Measurements from ENCODE around the gene DMRT2. TPM values are rescaled to one million over a fixed set of nuclear protein-coding genes. Genes with fewer than 3 reads are reported as not detected.
A peak's percentile ranks its signal among the peaks of the same experiment; 100 is the strongest.

Gene DMRT2
- total RNA-seq, 1 experiment from 2014 or later, result not detected

DNA sequence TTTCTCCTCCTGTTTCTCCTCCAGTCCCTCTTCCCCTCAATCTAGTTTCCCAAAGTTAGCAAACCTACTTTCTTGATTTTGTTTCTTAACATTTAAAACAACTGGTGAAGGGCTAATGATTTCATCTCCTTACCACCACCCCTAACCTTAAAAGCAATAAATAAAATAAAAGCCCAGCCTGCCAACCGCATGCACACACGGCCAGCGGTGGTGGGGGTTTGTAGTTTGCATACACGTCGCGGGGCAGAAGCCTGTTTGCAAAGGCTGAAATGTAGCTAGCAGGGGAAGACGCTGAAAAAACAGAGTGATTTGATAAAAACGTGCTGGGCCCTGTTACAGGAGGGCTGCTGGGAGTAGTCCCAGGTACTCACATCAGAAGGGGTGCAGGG is 1.9 kb upstream of the DMRT2 start:
- H3K79me1 ChIP-seq (ENCODE audit: insufficient read depth, low read depth, low read length, poor library complexity, severe bottlenecking), result no peaks in the 10 kb centered on the region
- no peak overlapping the region for H3K4me2 ChIP-seq (ENCODE audit: insufficient read depth, insufficient read length, low read length)
- no peaks in the 10 kb centered on the region for H3K79me2 ChIP-seq (ENCODE audit: insufficient read depth, low read length)
- Mint-ChIP-seq H3K4me1 (peaks cover 16 to 57% of the 10 kb centered on the region in 2 experiments), H3K36me3 (ENCODE audit: insufficient read depth in 1 of 3, low read depth in 3 of 3) (peaks cover 0 to 3% (median 0%) of the 10 kb centered on the region in 3 experiments; a peak in 2 of 7 replicates), H3K9me3 (peaks cover 9 to 29% of the 10 kb centered on the region in 2 experiments), H3K27ac (no peak overlapping the region), H3K4me3 (peak overlapping the region in 1 of 2 experiments; percentile 66; a peak in 1 of 5 replicates), H3K27me3 (ENCODE audit: low read depth) (peaks cover 98% of the 10 kb centered on the region)
- DNase-seq, result no peak
- H3K9me3 ChIP-seq (ENCODE audit: control insufficient read depth, low read depth, low read length), result no peaks in the 10 kb centered on the region
- no peak overlapping the region for H4K5ac ChIP-seq (ENCODE audit: insufficient read length, low read depth, low read length)
- H3K27me3 ChIP-seq (ENCODE audit: insufficient read depth, low read length), result peaks cover 83% of the 10 kb centered on the region
- no peak overlapping the region for H2AK5ac ChIP-seq (ENCODE audit: insufficient read length, low read length)
- TF ChIP-seq, protein P1, sequence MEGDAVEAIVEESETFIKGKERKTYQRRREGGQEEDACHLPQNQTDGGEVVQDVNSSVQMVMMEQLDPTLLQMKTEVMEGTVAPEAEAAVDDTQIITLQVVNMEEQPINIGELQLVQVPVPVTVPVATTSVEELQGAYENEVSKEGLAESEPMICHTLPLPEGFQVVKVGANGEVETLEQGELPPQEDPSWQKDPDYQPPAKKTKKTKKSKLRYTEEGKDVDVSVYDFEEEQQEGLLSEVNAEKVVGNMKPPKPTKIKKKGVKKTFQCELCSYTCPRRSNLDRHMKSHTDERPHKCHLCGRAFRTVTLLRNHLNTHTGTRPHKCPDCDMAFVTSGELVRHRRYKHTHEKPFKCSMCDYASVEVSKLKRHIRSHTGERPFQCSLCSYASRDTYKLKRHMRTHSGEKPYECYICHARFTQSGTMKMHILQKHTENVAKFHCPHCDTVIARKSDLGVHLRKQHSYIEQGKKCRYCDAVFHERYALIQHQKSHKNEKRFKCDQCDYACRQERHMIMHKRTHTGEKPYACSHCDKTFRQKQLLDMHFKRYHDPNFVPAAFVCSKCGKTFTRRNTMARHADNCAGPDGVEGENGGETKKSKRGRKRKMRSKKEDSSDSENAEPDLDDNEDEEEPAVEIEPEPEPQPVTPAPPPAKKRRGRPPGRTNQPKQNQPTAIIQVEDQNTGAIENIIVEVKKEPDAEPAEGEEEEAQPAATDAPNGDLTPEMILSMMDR (conservative IDR thresholded peaks at IDR 0.05), result no peak
- H3K23ac ChIP-seq (ENCODE audit: insufficient read length, low read depth, low read length), result no peak overlapping the region
- H3K18ac ChIP-seq (ENCODE audit: insufficient read length, low read depth, low read length), result no peak overlapping the region
- WGBS (ENCODE audit: extremely low coverage, insufficient read length, low lambda C conversion rate), result no CpG with 5 or more reads among the region's 8 CpGs
- no peak overlapping the region for H3T11ph ChIP-seq (ENCODE audit: low read length)
- H2AFZ ChIP-seq (ENCODE audit: low read length), result no peak overlapping the region
- no peak overlapping the region for H4K91ac ChIP-seq (ENCODE audit: insufficient read length, low read depth, low read length)
- no peaks in the 10 kb centered on the region for H3K4me1 ChIP-seq (ENCODE audit: insufficient read depth, low read length)
- H2BK12ac ChIP-seq (ENCODE audit: insufficient read length, low read depth, low read length), result no peak overlapping the region
- no peak overlapping the region for H3K27ac ChIP-seq (ENCODE audit: insufficient read length, low read depth, low read length)
- H2BK5ac ChIP-seq (ENCODE audit: insufficient read length, low read length), result no peak overlapping the region
- no peak overlapping the region for H3K4ac ChIP-seq (ENCODE audit: low read depth, low read length)
- no peaks in the 10 kb centered on the region for H3K23me2 ChIP-seq (ENCODE audit: insufficient read length, low read depth, low read length, poor library complexity, severe bottlenecking)
- no peak overlapping the region for H2BK20ac ChIP-seq (ENCODE audit: low read depth, low read length, poor library complexity, severe bottlenecking)
- no peak overlapping the region for H3K9ac ChIP-seq (ENCODE audit: extremely low read depth, insufficient read length, low read length)
- no peaks in the 10 kb centered on the region for H4K20me1 ChIP-seq (ENCODE audit: control insufficient read depth, insufficient read depth, insufficient read length)
- no peak overlapping the region for H3K56ac ChIP-seq (ENCODE audit: insufficient read length, low read depth, low read length)
- H2BK15ac ChIP-seq (ENCODE audit: low read depth, low read length), result no peak overlapping the region
- H3K14ac ChIP-seq (ENCODE audit: insufficient read depth, low read length), result no peak overlapping the region
- no peak overlapping the region for H2BK120ac ChIP-seq (ENCODE audit: low read depth, low read length, poor library complexity, severe bottlenecking)
- H4K8ac ChIP-seq (replicated peaks; ENCODE audit: insufficient read length, low read depth, low read length), result no peak overlapping the region
